H1 (cell line): ENCODE data around the gene YTHDC2. TPM values are rescaled to one million over a fixed set of nuclear protein-coding genes. Genes with fewer than 3 reads are reported as not detected.

Experiments used
- CTCF ChIA-PET: fragments of 300-600 bp; sonication (Branson Sonifier 250); formaldehyde crosslinking; loops from one replicate; lab custom pipeline; 2021; ENCODE audit not compliant: partially characterized antibody; lab: Charles Lee
- POLR2A ChIA-PET: fragments of 300-600 bp; sonication (Branson Sonifier 250); formaldehyde crosslinking; loops from one replicate; lab custom pipeline; 2021; ENCODE audit warnings: inconsistent platforms; ENCODE audit not compliant: partially characterized antibody; lab: Charles Lee
- DNase-seq, 2 experiments: peaks; one replicate each; pipeline versions ENCODE4 v3.0.0 to v3.0.0-alpha.2; 2010 to 2022; ENCODE audit warnings: low spot score in 2 of 2, low read depth in 1 of 2, mixed read lengths in 1 of 2
- FAIRE-seq: peaks from 2 replicates; lab custom pipeline; 2011; peaks lifted over from hg19 to GRCh38; lab: Jason Lieb, UNC
- H2AFZ ChIP-seq: 2 replicates; pipeline ENCODE4 v1.8.1; 2012; ENCODE audit warnings: low read length, inconsistent platforms
- H2AK5ac ChIP-seq: 2 replicates; pipeline ENCODE4 v1.6.1; 2013; ENCODE audit warnings: low read depth, low read length
- H2BK120ac ChIP-seq: replicated peaks from 2 replicates; pipeline ENCODE3; 2013; ENCODE audit warnings: low read depth, low read length, inconsistent platforms
- H2BK12ac ChIP-seq: 2 replicates; pipeline ENCODE4 v1.6.1; 2013; ENCODE audit warnings: low read depth, low read length
- H2BK15ac ChIP-seq: 2 replicates; pipeline ENCODE4 v1.6.1; 2013; ENCODE audit warnings: low read length
- H2BK20ac ChIP-seq: 2 replicates; pipeline ENCODE4 v1.6.1; 2013; ENCODE audit warnings: low read length
- H2BK5ac ChIP-seq: 2 replicates; pipeline ENCODE4 v1.6.1; 2013; ENCODE audit warnings: low read depth, low read length
- H3K14ac ChIP-seq: 2 replicates; pipeline ENCODE4 v1.6.1; 2013; ENCODE audit warnings: inconsistent platforms; ENCODE audit not compliant: insufficient read length
- H3K18ac ChIP-seq: 2 replicates; pipeline ENCODE4 v1.6.1; 2013; ENCODE audit warnings: low read length; ENCODE audit errors: extremely low read depth
- H3K23ac ChIP-seq: 2 replicates; pipeline ENCODE4 v1.6.1; 2013; ENCODE audit warnings: inconsistent platforms; ENCODE audit not compliant: insufficient read length
- H3K23me2 ChIP-seq: 2 replicates; pipeline ENCODE4 v1.6.1; 2013; ENCODE audit warnings: low read depth, low read length
- H3K27ac ChIP-seq: 2 replicates; pipeline ENCODE4 v1.6.1; 2011; ENCODE audit warnings: low read depth, low read length, inconsistent platforms
- H3K27me3 ChIP-seq, 4 experiments: replicated peaks in 1 of 4; 1 replicate in 1 of 4; 2 replicates in 3 of 4; pipeline versions ENCODE4 v1.6.1 to v1.8.1; 2011 to 2013; ENCODE audit warnings: low read length in 3 of 4, mild to moderate bottlenecking in 3 of 4, inconsistent platforms in 2 of 4, mixed read lengths in 2 of 4, moderate library complexity in 1 of 4; ENCODE audit not compliant: control insufficient read depth in 3 of 4, insufficient read depth in 3 of 4; ENCODE audit errors: extremely low read depth in 1 of 4
- H3K36me3 ChIP-seq, 4 experiments: 2 replicates each; pipeline versions ENCODE4 v1.6.1 to v1.8.1; 2011 to 2013; ENCODE audit warnings: mild to moderate bottlenecking in 4 of 4, low read length in 3 of 4, moderate library complexity in 2 of 4, control low read depth in 1 of 4, inconsistent platforms in 1 of 4; ENCODE audit not compliant: insufficient read depth in 4 of 4, control insufficient read depth in 2 of 4
- H3K4ac ChIP-seq: replicated peaks from 2 replicates; pipeline ENCODE3; 2013; ENCODE audit warnings: low read length, low read depth, mixed read lengths, inconsistent platforms; ENCODE audit not compliant: insufficient read length
- H3K4me1 ChIP-seq, 4 experiments: replicated peaks in 1 of 4; 1 replicate in 1 of 4; 2 replicates in 3 of 4; pipeline versions ENCODE4 v1.6.1 to v1.8.1; 2011 to 2013; ENCODE audit warnings: low read length in 3 of 4, inconsistent platforms in 2 of 4, mixed read lengths in 1 of 4; ENCODE audit not compliant: insufficient read depth in 4 of 4, control insufficient read depth in 3 of 4
- H3K4me2 ChIP-seq, 2 experiments: 2 replicates each; pipeline versions ENCODE4 v1.6.1 to v1.8.1; 2011 to 2013; ENCODE audit warnings: low read depth in 2 of 2, low read length in 2 of 2, control low read depth in 1 of 2, inconsistent platforms in 1 of 2, mild to moderate bottlenecking in 1 of 2; ENCODE audit not compliant: insufficient read depth in 1 of 2
- H3K4me3 ChIP-seq, 4 experiments: fragments of 200-600, 300-600 bp in 1 of 4; sonication (generic), shearing (Covaris generic), sonication (Bioruptor Twin) in 1 of 4; 2 replicates each; pipeline versions ENCODE4 v1.5.1 to v1.8.1; 2011 to 2016; ENCODE audit warnings: low read length in 4 of 4, low read depth in 3 of 4, control low read depth in 2 of 4, inconsistent platforms in 2 of 4, mild to moderate bottlenecking in 2 of 4, mixed read lengths in 1 of 4, moderate library complexity in 1 of 4; ENCODE audit not compliant: insufficient read depth in 2 of 4; ENCODE audit errors: extremely low read depth in 1 of 4
- H3K56ac ChIP-seq: replicated peaks from 2 replicates; pipeline ENCODE3; 2013; ENCODE audit warnings: low read depth, mild to moderate bottlenecking, mixed read lengths, low read length, inconsistent platforms; ENCODE audit not compliant: insufficient read length
- H3K79me1 ChIP-seq: 2 replicates; pipeline ENCODE4 v1.6.1; 2013; ENCODE audit warnings: low read depth, low read length, control low read depth
- H3K79me2 ChIP-seq, 2 experiments: 2 replicates each; pipeline versions ENCODE4 v1.6.1 to v1.8.1; 2012 to 2013; ENCODE audit warnings: low read length in 2 of 2, mild to moderate bottlenecking in 2 of 2, inconsistent platforms in 1 of 2; ENCODE audit not compliant: insufficient read depth in 2 of 2, control insufficient read depth in 1 of 2
- H3K9ac ChIP-seq, 4 experiments: replicated peaks in 1 of 4; 1 replicate in 1 of 4; 2 replicates in 3 of 4; pipeline versions ENCODE4 v1.6.1 to v1.8.1; 2011 to 2013; ENCODE audit warnings: low read depth in 3 of 4, low read length in 3 of 4, control low read depth in 2 of 4, mild to moderate bottlenecking in 2 of 4, moderate library complexity in 2 of 4, inconsistent platforms in 1 of 4; ENCODE audit errors: extremely low read depth in 1 of 4
- H3K9me3 ChIP-seq, 2 experiments: 2 replicates each; pipeline versions ENCODE4 v1.6.1 to v1.8.1; 2012 to 2013; ENCODE audit warnings: mild to moderate bottlenecking in 2 of 2, moderate library complexity in 2 of 2, control low read depth in 1 of 2, inconsistent platforms in 1 of 2, low read depth in 1 of 2, low read length in 1 of 2, mixed read lengths in 1 of 2; ENCODE audit not compliant: insufficient read depth in 2 of 2
- H4K20me1 ChIP-seq, 2 experiments: replicated peaks in 1 of 2; 2 replicates each; pipeline versions ENCODE3 to v1.8.1; 2011 to 2013; ENCODE audit warnings: inconsistent platforms in 2 of 2, low read length in 2 of 2, mild to moderate bottlenecking in 1 of 2; ENCODE audit not compliant: insufficient read depth in 2 of 2, control insufficient read depth in 1 of 2
- H4K5ac ChIP-seq: 2 replicates; pipeline ENCODE4 v1.6.1; 2013; ENCODE audit warnings: low read length, low read depth, mixed read lengths, inconsistent platforms; ENCODE audit not compliant: insufficient read length
- H4K8ac ChIP-seq: 2 replicates; pipeline ENCODE4 v1.8.0; 2013; ENCODE audit warnings: mild to moderate bottlenecking, moderate library complexity, low read length, inconsistent platforms; ENCODE audit not compliant: insufficient read depth; ENCODE audit errors: extremely low read depth
- H4K91ac ChIP-seq: replicated peaks from 2 replicates; pipeline ENCODE3; 2013; ENCODE audit warnings: low read length, mixed read lengths, inconsistent platforms; ENCODE audit not compliant: insufficient read length
- CBX8 ChIP-seq: fragments of 300-800, 300-1000 bp; sonication (generic); IDR thresholded peaks from 2 replicates; pipeline ENCODE4 v1.7.1; 2016; ENCODE audit warnings: low read depth, low read length, borderline replicate concordance
- CEBPB ChIP-seq: IDR thresholded peaks from 2 replicates; pipeline ENCODE4 v1.6.1; 2012; ENCODE audit warnings: low read depth, low read length
- CREB1 ChIP-seq: IDR thresholded peaks from 2 replicates; pipeline ENCODE4 v1.6.1; 2012; ENCODE audit warnings: inconsistent platforms
- EGR1 ChIP-seq: IDR thresholded peaks from 2 replicates; pipeline ENCODE4 v1.6.1; 2011; ENCODE audit warnings: low read depth, low read length, borderline replicate concordance
- EZH2 ChIP-seq: fragments of 200-600 bp; sonication (generic); IDR thresholded peaks from 2 replicates; pipeline ENCODE4 v1.7.1; 2012; ENCODE audit warnings: low read depth, mild to moderate bottlenecking, moderate library complexity, low read length, inconsistent platforms; ENCODE audit not compliant: severe bottlenecking
- KDM5A ChIP-seq: fragments of 200-600 bp; IDR thresholded peaks from 2 replicates; pipeline ENCODE4 v1.7.1; 2012; ENCODE audit warnings: mild to moderate bottlenecking, low read length, inconsistent platforms, mixed read lengths
- PHF8 ChIP-seq: fragments of 200-600 bp; sonication (generic); conservative IDR thresholded peaks from 2 replicates; pipeline ENCODE4 v1.7.1; 2012; ENCODE audit warnings: low read depth, mild to moderate bottlenecking, inconsistent platforms, low read length, moderate library complexity
- POLR2A ChIP-seq, 2 experiments: IDR thresholded peaks; 1 replicate in 1 of 2; 2 replicates in 1 of 2; pipeline ENCODE4 v1.6.1; 2011; ENCODE audit warnings: low read depth in 2 of 2, low read length in 2 of 2, mild to moderate bottlenecking in 2 of 2; ENCODE audit errors: control extremely low read depth in 1 of 2
- POLR2AphosphoS5 ChIP-seq: IDR thresholded peaks from 2 replicates; pipeline ENCODE4 v1.6.1; 2011; ENCODE audit warnings: low read depth, low read length
- RNF2 ChIP-seq: fragments of 200-900, 300-1000 bp; sonication (generic); IDR thresholded peaks from 2 replicates; pipeline ENCODE4 v1.7.1; 2016; ENCODE audit warnings: borderline replicate concordance, low read depth, mild to moderate bottlenecking, antibody characterized with exemption, low read length; ENCODE audit not compliant: poor library complexity, severe bottlenecking; ENCODE audit errors: missing control alignments
- SIRT6 ChIP-seq: IDR thresholded peaks from one replicate; pipeline ENCODE4 v1.7.1; 2012; ENCODE audit warnings: low read length, inconsistent platforms
- SP1 ChIP-seq: IDR thresholded peaks from 2 replicates; pipeline ENCODE4 v1.6.1; 2011; ENCODE audit warnings: low read depth, low read length
- TAF1 ChIP-seq: IDR thresholded peaks from 2 replicates; pipeline ENCODE4 v1.6.1; 2011; ENCODE audit warnings: mild to moderate bottlenecking, low read depth, low read length
- TCF12 ChIP-seq: IDR thresholded peaks from 2 replicates; pipeline ENCODE4 v1.6.1; 2011; ENCODE audit warnings: low read depth, mild to moderate bottlenecking, low read length
- WGBS, 2 experiments: shearing (Covaris generic) in 1 of 2; methylation state at CpG; one replicate each; pipeline versions ENCODE4 v1.1.6 to v1.1.7; 2013 to 2015; ENCODE audit warnings: low lambda C conversion rate in 2 of 2, mixed read lengths in 2 of 2, inconsistent platforms in 1 of 2, low coverage in 1 of 2, missing lambda C conversion rate in 1 of 2; ENCODE audit not compliant: insufficient replicate concordance in 2 of 2, insufficient coverage in 1 of 2, insufficient read length in 1 of 2; ENCODE audit errors: extremely low coverage in 1 of 2, missing lambda C conversion rate in 1 of 2; 5-methylcytosine and 5-hydroxymethylcytosine counted together
- polyA plus RNA-seq, 7 experiments: library from polyadenylated mRNA; depleted of rRNA in 3 of 7; stranded (reverse) in 5 of 7; unstranded in 2 of 7; fragments of >200 nt in 5 of 7; fragments of 200-250 nt in 2 of 7; gene quantifications; 1 replicate in 5 of 7; 2 replicates in 1 of 7; 4 replicates in 1 of 7; pipeline versions ENCODE4 v1.2.1 to v1.2.3, GENCODE V29; 2011 to 2013; ENCODE audit warnings: missing spikeins in 2 of 7, mixed read lengths in 2 of 7
- total RNA-seq: library from RNA; stranded (reverse); fragmentation: NEBNext Ultra II Directional; extraction: Animal tissue kit (Norgen Biotek cat#: 25700); gene quantifications from 2 replicates; pipeline ENCODE4 v1.2.1, GENCODE V29; 2021

YTHDC2 gene
- total and polyA plus RNA-seq, 2 of the 8 experiments (the other 6 are each of a cell fraction or from before 2014, with no cell fraction given), result 4.3 to 20.1 TPM

DNA sequence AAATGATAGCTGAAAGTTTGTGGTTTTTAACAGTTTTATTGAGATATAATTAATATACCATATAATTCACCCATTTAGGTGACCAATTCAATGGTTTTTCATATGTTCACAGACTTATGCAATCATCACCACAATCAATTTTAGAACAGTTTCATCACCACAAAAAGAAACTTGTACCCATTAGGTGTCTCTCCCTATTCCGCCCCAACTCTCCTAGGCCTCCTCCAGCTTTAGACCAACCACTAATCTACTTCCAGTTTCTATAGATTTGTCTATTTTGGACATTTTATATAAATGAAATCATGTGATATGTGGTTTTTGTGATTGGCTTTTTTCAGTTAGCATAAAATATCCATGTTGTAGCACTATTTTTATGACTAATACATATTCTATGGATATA lies 38.6 kb downstream of the YTHDC2 start:
- Histone ChIP-seq H3K4me3 (no peak overlapping the region), H2BK120ac (no peak overlapping the region), H3K79me1 (no peaks in the 10 kb centered on the region), H3K23ac (no peak overlapping the region), H3K27ac (no peak overlapping the region), H4K8ac (no peak overlapping the region), H3K27me3 (no peaks in the 10 kb centered on the region), H3K79me2 (no peaks in the 10 kb centered on the region), H4K20me1 (no peaks in the 10 kb centered on the region), H3K14ac (no peak overlapping the region), H4K5ac (no peak overlapping the region), H3K9me3 (no peaks in the 10 kb centered on the region), H3K4ac (no peak overlapping the region), H2BK15ac (no peak overlapping the region), H3K4me2 (no peak overlapping the region), H2AFZ (no peak overlapping the region), H2BK12ac (no peak overlapping the region), H2AK5ac (no peak overlapping the region), H3K18ac (no peak overlapping the region), H3K36me3 (peaks cover 0 to 38% (median 2%) of the 10 kb centered on the region in 4 experiments; a peak in 5 of 8 replicates), H4K91ac (no peak overlapping the region), H3K56ac (no peak overlapping the region), H3K4me1 (peaks cover 0 to 3% (median 0%) of the 10 kb centered on the region in 4 experiments; a peak in 1 of 7 replicates), H3K23me2 (no peaks in the 10 kb centered on the region; the same call in 1 of the 2 replicates), H2BK20ac (no peak overlapping the region), H3K9ac (no peak overlapping the region), H2BK5ac (no peak overlapping the region)
- no peak for TF ChIP-seq RNF2
- no peak for TF ChIP-seq EZH2
- no peak for TF ChIP-seq CEBPB
- TF ChIP-seq CREB1, result no peak
- no peak for TF ChIP-seq PHF8
- no peak for TF ChIP-seq SP1
- TF ChIP-seq POLR2A (IDR thresholded peaks at IDR 0.05; ENCODE audit: control extremely low read depth in 1 of 2, low read depth in 2 of 2, low read length in 2 of 2), result no peak
- no peak for TF ChIP-seq POLR2AphosphoS5
- no peak for TF ChIP-seq CBX8
- no peak for TF ChIP-seq TAF1
- TF ChIP-seq TCF12, result no peak
- no peak for TF ChIP-seq EGR1
- TF ChIP-seq KDM5A, result no peak
- TF ChIP-seq SIRT6, result no peak
- CTCF ChIA-PET, result interaction anchor here (1.2 kb wide), 1 partner anchor 44 kb away, joined by 3 read pairs; no protein-coding TSS in a partner anchor
- DNase-seq (no peak), FAIRE-seq (no peak)
- POLR2A ChIA-PET, result no interaction called here
- WGBS, 2 experiments, result 90% methylated on average over 1 of the region's 1 CpG; no CpG with 5 or more reads in 1 of the 2 experiments
